CD4-positive, CD25-positive, alpha-beta regulatory T cell (primary cell): ENCODE results near the gene DPP10. TPM values are rescaled to one million over a fixed set of nuclear protein-coding genes. Genes with fewer than 3 reads are reported as not detected.
"Not testable (repeated sequence)": the region's sequence is repeated elsewhere in the genome, so short reads cannot be mapped to it uniquely, and the experiment has no call there.

Experiments
- ATAC-seq, 2 donors: fragments of 150-1000 bp; cut with Tn5 transposase; one replicate each; pipeline ENCODE4 v1.10.0; 2021; ENCODE audit warnings: low read depth in 2 of 2, moderate number of reproducible peaks in 2 of 2, moderate library complexity in 1 of 2
- DNase-seq, 3 donors: peaks; one replicate each; pipeline versions ENCODE4 v3.0.0 to v3.0.0-alpha.2; 2012 to 2022; ENCODE audit warnings: mixed read lengths in 1 of 3
- H3K27ac ChIP-seq: one replicate; pipeline ENCODE4 v1.7.0; 2013; ENCODE audit warnings: mild to moderate bottlenecking, low read length; ENCODE audit not compliant: insufficient read depth, poor library complexity, severe bottlenecking
- H3K27me3 ChIP-seq: one replicate; pipeline ENCODE4 v1.7.0; 2013; ENCODE audit warnings: low read length; ENCODE audit not compliant: control insufficient read depth, insufficient read depth
- H3K36me3 ChIP-seq: one replicate; pipeline ENCODE4 v1.7.0; 2013; ENCODE audit warnings: mild to moderate bottlenecking, low read length, moderate library complexity; ENCODE audit not compliant: control insufficient read depth, insufficient read depth
- H3K4me1 ChIP-seq: 2 replicates; pipeline ENCODE4 v1.7.0; 2013; ENCODE audit warnings: mild to moderate bottlenecking, low read length; ENCODE audit not compliant: insufficient read depth, control insufficient read depth, poor library complexity, severe bottlenecking
- H3K4me3 ChIP-seq: one replicate; pipeline ENCODE4 v1.7.0; 2013; ENCODE audit warnings: low read depth, mild to moderate bottlenecking, low read length, moderate library complexity
- H3K9me3 ChIP-seq, 2 experiments: 1 replicate in 1 of 2; 2 replicates in 1 of 2; pipeline ENCODE4 v1.7.0; 2013; ENCODE audit warnings: low read length in 2 of 2, mild to moderate bottlenecking in 1 of 2, moderate library complexity in 1 of 2; ENCODE audit not compliant: control insufficient read depth in 2 of 2
- H3K27ac Mint-ChIP-seq, 3 donors: one replicate each; pipeline ENCODE4 v1.8.0; 2020 to 2022; ENCODE audit warnings: mild to moderate bottlenecking in 3 of 3, mixed read lengths in 3 of 3, moderate library complexity in 2 of 3
- H3K27me3 Mint-ChIP-seq: one replicate; pipeline ENCODE4 v1.8.0; 2022; ENCODE audit warnings: mild to moderate bottlenecking, mixed read lengths
- H3K36me3 Mint-ChIP-seq: one replicate; pipeline ENCODE4 v1.8.0; 2020; ENCODE audit warnings: mixed read lengths
- H3K4me1 Mint-ChIP-seq, 4 donors: one replicate each; pipeline ENCODE4 v1.8.0; 2020 to 2022; ENCODE audit warnings: mixed read lengths in 4 of 4, mild to moderate bottlenecking in 1 of 4
- H3K4me3 Mint-ChIP-seq, 4 donors: one replicate each; pipeline ENCODE4 v1.8.0; 2020 to 2022; ENCODE audit warnings: mild to moderate bottlenecking in 4 of 4, mixed read lengths in 4 of 4, moderate library complexity in 3 of 4
- H3K9me3 Mint-ChIP-seq, 7 donors: one replicate each; pipeline ENCODE4 v1.8.0; 2020 to 2022; ENCODE audit warnings: mixed read lengths in 7 of 7, mild to moderate bottlenecking in 3 of 7, moderate library complexity in 2 of 7
- polyA plus RNA-seq, 4 donors: library from polyadenylated mRNA; unstranded; fragments of 300-500 nt; fragmentation: Illumina TruSeq; gene quantifications; one replicate each; pipeline ENCODE4 v1.2.3, GENCODE V29; 2021
- total RNA-seq: library from RNA; stranded (reverse); gene quantifications from one replicate; pipeline ENCODE4 v1.2.3, GENCODE V29; 2022

The DPP10 gene
- total and polyA plus RNA-seq, 5 donors from 2014 or later = not detected

GRCh38 chr2:114517580-114517979, 75.1 kb downstream of the DPP10 start:
- H3K36me3 ChIP-seq = no peaks in the 10 kb centered on the region
- no peak overlapping the region for H3K27ac ChIP-seq
- Mint-ChIP-seq H3K9me3 (peaks cover 0 to 2% (median 0%) of the 10 kb centered on the region in 7 donors), H3K27ac (no peak overlapping the region), H3K27me3 (no peaks in the 10 kb centered on the region), H3K36me3 (no peaks in the 10 kb centered on the region), H3K4me3 (no peak overlapping the region), H3K4me1 (no peaks in the 10 kb centered on the region)
- no peak overlapping the region for H3K4me3 ChIP-seq
- DNase-seq = no peak
- ATAC-seq = no peak
- no peaks in the 10 kb centered on the region for H3K4me1 ChIP-seq
- no peaks in the 10 kb centered on the region for H3K27me3 ChIP-seq
- H3K9me3 ChIP-seq = no peaks in the 10 kb centered on the region

- no peaks in the 10 kb centered on the region for H3K27me3 Mint-ChIP-seq
- ATAC-seq (no peak), DNase-seq (no peak)
- H3K4me3 ChIP-seq = no peak overlapping the region
- H3K9me3 ChIP-seq = no peaks in the 10 kb centered on the region
- no peak overlapping the region for H3K4me3 Mint-ChIP-seq
- H3K9me3 Mint-ChIP-seq = peaks cover 0 to 2% (median 0%) of the 10 kb centered on the region in 7 donors
- no peaks in the 10 kb centered on the region for H3K27me3 ChIP-seq
- H3K4me1 ChIP-seq = no peaks in the 10 kb centered on the region
- H3K27ac ChIP-seq = no peak overlapping the region
- H3K27ac Mint-ChIP-seq = no peak overlapping the region
- no peaks in the 10 kb centered on the region for H3K36me3 ChIP-seq
- H3K4me1 Mint-ChIP-seq = no peaks in the 10 kb centered on the region
- H3K36me3 Mint-ChIP-seq = no peaks in the 10 kb centered on the region
Observed at GRCh38 chr2:114518738-114519137, 76.3 kb downstream of the DPP10 start.

- not testable (repeated sequence) for H3K36me3 ChIP-seq, H3K4me3 ChIP-seq, DNase-seq, H3K9me3 ChIP-seq, H3K4me1 Mint-ChIP-seq, H3K4me1 ChIP-seq, H3K27me3 Mint-ChIP-seq, H3K4me3 Mint-ChIP-seq, H3K27ac ChIP-seq, H3K27me3 ChIP-seq, H3K9me3 Mint-ChIP-seq, H3K36me3 Mint-ChIP-seq, ATAC-seq
- peak overlapping the region in 1 of 3 donors; percentile 61 for H3K27ac Mint-ChIP-seq
Observed at GRCh38 chr2:114522612-114523011, 80.2 kb downstream of the DPP10 start.

- no peak overlapping the region for H3K27ac ChIP-seq
- no peaks in the 10 kb centered on the region for H3K36me3 ChIP-seq
- no peak for DNase-seq
- H3K4me1 ChIP-seq = no peaks in the 10 kb centered on the region
- H3K4me3 ChIP-seq = no peak overlapping the region
- H3K36me3 Mint-ChIP-seq = no peaks in the 10 kb centered on the region
- peaks cover 7% of the 10 kb centered on the region for H3K27me3 Mint-ChIP-seq
- no peak overlapping the region for H3K27ac Mint-ChIP-seq
- no peak overlapping the region for H3K4me3 Mint-ChIP-seq
- no peaks in the 10 kb centered on the region for H3K9me3 ChIP-seq
- H3K27me3 ChIP-seq = no peaks in the 10 kb centered on the region
- no peak for ATAC-seq
- H3K9me3 Mint-ChIP-seq = peaks cover 0 to 2% (median 0%) of the 10 kb centered on the region in 7 donors
- H3K4me1 Mint-ChIP-seq = no peaks in the 10 kb centered on the region
Observed at GRCh38 chr2:114525955-114526354, 83.5 kb downstream of the DPP10 start.

GRCh38 chr2:114526841-114527240, 84.4 kb downstream of the DPP10 start:
- Histone ChIP-seq H3K27ac (no peak overlapping the region), H3K4me1 (no peaks in the 10 kb centered on the region), H3K27me3 (no peaks in the 10 kb centered on the region), H3K36me3 (no peaks in the 10 kb centered on the region), H3K4me3 (no peak overlapping the region), H3K9me3 (no peaks in the 10 kb centered on the region)
- ATAC-seq (no peak), DNase-seq (no peak)
- H3K4me3 Mint-ChIP-seq = no peak overlapping the region
- no peak overlapping the region for H3K27ac Mint-ChIP-seq
- no peaks in the 10 kb centered on the region for H3K4me1 Mint-ChIP-seq
- peaks cover 7% of the 10 kb centered on the region for H3K27me3 Mint-ChIP-seq
- peaks cover 0 to 2% (median 0%) of the 10 kb centered on the region in 7 donors for H3K9me3 Mint-ChIP-seq
- H3K36me3 Mint-ChIP-seq = no peaks in the 10 kb centered on the region

GRCh38 chr2:114527330-114527983, 85.0 kb downstream of the DPP10 start:
- H3K36me3 ChIP-seq = no peaks in the 10 kb centered on the region
- Mint-ChIP-seq H3K9me3 (peaks cover 0 to 2% (median 0%) of the 10 kb centered on the region in 7 donors), H3K27ac (no peak overlapping the region), H3K36me3 (no peaks in the 10 kb centered on the region), H3K27me3 (peaks cover 7% of the 10 kb centered on the region), H3K4me3 (no peak overlapping the region), H3K4me1 (no peaks in the 10 kb centered on the region)
- DNase-seq = no peak
- no peaks in the 10 kb centered on the region for H3K4me1 ChIP-seq
- ATAC-seq = no peak
- no peak overlapping the region for H3K27ac ChIP-seq
- no peaks in the 10 kb centered on the region for H3K9me3 ChIP-seq
- H3K27me3 ChIP-seq = no peaks in the 10 kb centered on the region
- no peak overlapping the region for H3K4me3 ChIP-seq

GRCh38 chr2:114534116-114535084, 92.0 kb downstream of the DPP10 start:
- no peak overlapping the region for H3K4me3 Mint-ChIP-seq
- Histone ChIP-seq H3K9me3 (no peaks in the 10 kb centered on the region), H3K36me3 (no peaks in the 10 kb centered on the region), H3K4me1 (no peaks in the 10 kb centered on the region), H3K27ac (no peak overlapping the region), H3K27me3 (no peaks in the 10 kb centered on the region), H3K4me3 (no peak overlapping the region)
- H3K9me3 Mint-ChIP-seq = peaks cover 0 to 2% (median 0%) of the 10 kb centered on the region in 7 donors
- no peaks in the 10 kb centered on the region for H3K27me3 Mint-ChIP-seq
- H3K36me3 Mint-ChIP-seq = no peaks in the 10 kb centered on the region
- no peak for DNase-seq
- H3K4me1 Mint-ChIP-seq = no peaks in the 10 kb centered on the region
- no peak overlapping the region for H3K27ac Mint-ChIP-seq
- no peak for ATAC-seq
